GM18867 (cell line): ENCODE results near the gene ZFPL1.

Experiments used
- ATAC-seq: cut with Tn5 transposase; IDR thresholded peaks from one replicate; pipeline ENCODE4 v1.9.1; 2021; ENCODE audit warnings: mild to moderate bottlenecking, moderate library complexity; ENCODE audit not compliant: unreplicated experiment

Gene ZFPL1

GRCh38 chr11:65090628-65091027 lies 6.6 kb downstream of the ZFPL1 start:
- no peak for ATAC-seq

GRCh38 chr11:65095427-65095826 lies 11.4 kb downstream of the ZFPL1 start:
- no peak for ATAC-seq

- ATAC-seq: peak; percentile 75
Measured at GRCh38 chr11:65095974-65096806, 12.2 kb downstream of the ZFPL1 start, which contains the start of gene VPS51. VPS51 (plus strand) TSS chr11:65096214; CDS start chr11:65096251, 37 bp downstream.

GRCh38 chr11:65096926-65097325 lies 12.9 kb downstream of the ZFPL1 start:
- ATAC-seq: no peak

- ATAC-seq: no peak
Measured at GRCh38 chr11:65100674-65101350, 16.8 kb downstream of the ZFPL1 start.

GRCh38 chr11:65102142-65103095 lies 18.4 kb downstream of the ZFPL1 start:
- no peak for ATAC-seq

GRCh38 chr11:65103476-65103875 lies 19.5 kb downstream of the ZFPL1 start:
- no peak for ATAC-seq

- ATAC-seq: no peak
Measured at GRCh38 chr11:65104628-65105027, 20.6 kb downstream of the ZFPL1 start.

- ATAC-seq: no peak
Measured at GRCh38 chr11:65107078-65107477, 23.1 kb downstream of the ZFPL1 start.

GRCh38 chr11:65107751-65108468 lies 23.9 kb downstream of the ZFPL1 start:
- ATAC-seq: no peak

- ATAC-seq: no peak
Measured at GRCh38 chr11:65108469-65109123, 24.6 kb downstream of the ZFPL1 start.

GRCh38 chr11:65109231-65110198 lies 25.5 kb downstream of the ZFPL1 start:
- no peak for ATAC-seq

GRCh38 chr11:65110354-65110861 lies 26.4 kb downstream of the ZFPL1 start:
- no peak for ATAC-seq

- ATAC-seq: no peak
Measured at GRCh38 chr11:65111159-65111743, 27.2 kb downstream of the ZFPL1 start.

- peak; percentile 59 for ATAC-seq
Measured at GRCh38 chr11:65111744-65112545, 27.9 kb downstream of the ZFPL1 start, which contains the start of gene TM7SF2. TM7SF2 (plus strand) TSS chr11:65111872; CDS start chr11:65112016, 144 bp downstream.

- peak; percentile 22 for ATAC-seq
Measured at GRCh38 chr11:65112546-65113360, 28.7 kb downstream of the ZFPL1 start.
